Measurements from ENCODE around the gene RTCA.
A peak's percentile ranks its signal among the peaks of the same experiment; 100 is the strongest.
"Not testable (repeated sequence)": the region's sequence is repeated elsewhere in the genome, so short reads cannot be mapped to it uniquely, and the experiment has no call there.

Gene RTCA

GRCh38 chr1:100264081-100264480, 1.9 kb upstream of the RTCA start:
- DNase-seq, result not testable (repeated sequence)

- DNase-seq, result no peak
Measured at GRCh38 chr1:100265562-100265930, 470 bp upstream of the RTCA start.

GRCh38 chr1:100266741-100267140, 725 bp downstream of the RTCA start:
- DNase-seq, result no peak

- no peak for DNase-seq
Measured at GRCh38 chr1:100267284-100267683, 1.3 kb downstream of the RTCA start.

GRCh38 chr1:100268202-100268601, 2.2 kb downstream of the RTCA start:
- no peak for DNase-seq

GRCh38 chr1:100277866-100278265, 11.8 kb downstream of the RTCA start:
- no peak for DNase-seq

GRCh38 chr1:100279358-100279923, 13.4 kb downstream of the RTCA start:
- no peak for DNase-seq

- no peak for DNase-seq
Measured at GRCh38 chr1:100279954-100280682, 14.1 kb downstream of the RTCA start.

GRCh38 chr1:100284591-100284990, 18.6 kb downstream of the RTCA start:
- no peak for DNase-seq

- no peak for DNase-seq
Measured at GRCh38 chr1:100287162-100287561, 21.1 kb downstream of the RTCA start.

GRCh38 chr1:100290291-100290690, 24.3 kb downstream of the RTCA start:
- DNase-seq, result no peak

GRCh38 chr1:100292711-100293110, 26.7 kb downstream of the RTCA start:
- no peak for DNase-seq

GRCh38 chr1:100296140-100296539, 30.1 kb downstream of the RTCA start:
- DNase-seq, result no peak

GRCh38 chr1:100296997-100297396, 31.0 kb downstream of the RTCA start:
- not testable (repeated sequence) for DNase-seq

GRCh38 chr1:100298512-100298911, 32.5 kb downstream of the RTCA start:
- no peak for DNase-seq

- no peak for DNase-seq
Measured at GRCh38 chr1:100299521-100300222, 33.7 kb downstream of the RTCA start.

- no peak for DNase-seq
Measured at GRCh38 chr1:100300691-100301090, 34.7 kb downstream of the RTCA start.

GRCh38 chr1:100302739-100303138, 36.7 kb downstream of the RTCA start:
- no peak for DNase-seq

- DNase-seq, result no peak
Measured at GRCh38 chr1:100304227-100304626, 38.2 kb downstream of the RTCA start.

GRCh38 chr1:100304921-100305320, 38.9 kb downstream of the RTCA start:
- DNase-seq, result no peak

GRCh38 chr1:100305954-100306353, 39.9 kb downstream of the RTCA start:
- DNase-seq, result no peak

GRCh38 chr1:100306735-100307313, 40.8 kb downstream of the RTCA start:
- DNase-seq, result peak; percentile 2

- DNase-seq, result peak; percentile 49
Measured at GRCh38 chr1:100308777-100309176, 42.8 kb downstream of the RTCA start.

- DNase-seq, result no peak
Measured at GRCh38 chr1:100309863-100310262, 43.8 kb downstream of the RTCA start.
